Breast epithelium (tissue), 3 donors: ENCODE data around the gene TEP1.

Experiments
- CTCF ChIP-seq, 3 donors: fragments of 450-650 bp; IDR thresholded peaks; one replicate each; pipeline ENCODE4 v1.5.1; 2016 to 2017; ENCODE audit warnings: antibody characterized with exemption in 3 of 3, mild to moderate bottlenecking in 3 of 3, moderate library complexity in 3 of 3
- POLR2A ChIP-seq: fragments of 450-650 bp; IDR thresholded peaks from one replicate; pipeline ENCODE4 v1.6.1; 2016; ENCODE audit warnings: antibody characterized with exemption, mild to moderate bottlenecking, moderate library complexity

- no peak for TF ChIP-seq CTCF (IDR thresholded peaks at IDR 0.05)
- no peak for TF ChIP-seq POLR2A
Observed at GRCh38 chr14:20440882-20441281, 27.6 kb upstream of the TEP1 start.
